EL (cell line): ENCODE results near the gene SIPA1L2.

ENCODE experiments used
- DNase-seq: peaks from one replicate; pipeline ENCODE4 v3.0.0-alpha.2; 2016

Gene SIPA1L2

DNA sequence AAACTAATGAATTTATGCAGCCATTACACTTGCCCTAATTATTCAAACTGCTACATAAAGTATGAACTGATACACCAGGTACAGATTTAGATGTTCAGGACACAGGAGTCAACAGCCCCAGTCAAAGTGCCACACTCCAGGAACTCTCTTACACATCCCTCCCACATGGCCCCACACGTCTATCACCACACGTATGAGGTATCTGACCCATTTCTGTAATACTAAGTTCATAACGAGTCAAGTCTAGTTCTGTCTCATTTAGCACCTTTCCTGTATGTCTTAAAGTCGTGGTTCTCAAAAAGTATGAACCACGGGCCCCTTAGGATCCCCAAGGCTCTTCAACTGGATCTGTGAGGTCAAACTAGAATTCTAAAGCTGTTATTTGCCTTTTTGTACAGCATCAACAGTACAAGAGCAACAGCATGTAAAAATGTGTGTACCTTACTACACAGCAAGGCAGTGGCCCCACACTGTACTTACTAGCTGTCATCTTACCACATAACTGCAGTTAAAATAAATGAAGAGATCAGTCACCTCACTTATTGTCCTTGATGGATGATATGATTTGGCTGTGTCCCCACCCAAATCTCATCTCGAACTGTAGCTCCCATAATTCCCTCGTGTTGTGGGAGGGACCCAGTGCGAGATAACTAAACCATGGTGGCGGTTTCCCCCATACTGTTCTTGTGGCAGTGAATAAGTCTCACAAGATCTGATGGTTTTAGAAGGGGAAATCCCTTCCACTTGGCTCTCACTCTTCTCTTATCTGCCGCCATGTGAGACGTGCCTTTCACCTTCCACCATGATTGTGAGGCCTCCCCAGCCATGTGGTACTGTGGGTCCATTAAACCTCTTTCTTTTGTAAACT is 42.6 kb downstream of the SIPA1L2 start:
- DNase-seq = no peak

DNA sequence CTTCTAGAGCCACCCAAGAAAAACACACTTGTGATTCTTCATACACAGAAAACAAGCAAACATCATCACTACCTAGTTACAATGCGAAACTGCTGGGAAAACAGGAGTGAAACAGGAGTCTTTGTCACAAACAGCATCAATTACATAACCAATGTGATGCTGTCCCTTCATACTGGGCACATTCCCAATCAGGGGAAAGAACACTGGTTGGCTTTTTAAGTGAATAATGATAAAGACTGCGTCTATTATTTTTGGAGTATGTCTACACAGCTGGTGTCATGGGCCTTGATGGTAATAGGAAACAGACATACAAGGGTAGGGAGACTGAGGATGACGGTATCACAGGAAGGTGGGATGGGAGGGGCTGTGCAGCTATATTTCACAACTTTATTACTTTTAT is 43.3 kb downstream of the SIPA1L2 start:
- DNase-seq = no peak

DNA sequence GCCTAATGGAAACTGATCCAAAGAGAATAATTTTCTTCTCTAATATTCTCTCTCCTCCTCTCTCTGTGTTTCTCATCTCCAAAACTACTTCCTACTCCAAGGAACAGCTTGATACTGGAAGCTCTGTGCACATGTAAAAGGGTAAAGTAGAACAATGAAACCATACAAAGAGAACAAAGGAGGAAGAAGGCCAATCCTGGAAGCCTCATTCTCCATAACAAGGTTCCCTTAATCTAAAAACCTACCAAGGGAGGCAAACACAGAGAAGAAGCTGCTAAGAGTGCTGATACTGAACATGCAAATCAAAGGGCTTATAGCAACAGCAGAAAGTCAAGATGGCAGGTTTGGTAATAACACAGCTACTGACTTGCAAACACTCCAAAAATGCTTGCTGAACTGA is 44.4 kb downstream of the SIPA1L2 start:
- DNase-seq = no peak

DNA sequence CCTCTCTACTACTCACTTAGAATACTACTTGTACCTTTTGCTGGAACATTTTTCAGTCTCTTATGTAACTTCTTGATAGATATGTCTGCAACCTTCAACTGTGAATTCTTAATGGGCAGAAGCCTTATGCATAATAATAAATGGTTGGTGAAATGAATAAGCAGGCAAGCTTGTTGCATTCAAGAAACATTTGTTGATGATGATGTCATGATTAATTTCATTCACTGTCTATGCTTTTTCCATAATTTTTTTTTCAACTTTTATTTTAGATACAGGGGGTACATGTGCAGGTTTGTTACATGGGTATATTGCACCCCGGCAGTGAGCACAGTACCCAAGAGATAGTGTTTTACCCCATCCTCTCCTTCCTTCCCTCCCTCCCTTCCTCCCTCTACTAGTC is 48.0 kb downstream of the SIPA1L2 start:
- DNase-seq = no peak
